ENCODE results near the gene AAMP.

The AAMP gene

DNA sequence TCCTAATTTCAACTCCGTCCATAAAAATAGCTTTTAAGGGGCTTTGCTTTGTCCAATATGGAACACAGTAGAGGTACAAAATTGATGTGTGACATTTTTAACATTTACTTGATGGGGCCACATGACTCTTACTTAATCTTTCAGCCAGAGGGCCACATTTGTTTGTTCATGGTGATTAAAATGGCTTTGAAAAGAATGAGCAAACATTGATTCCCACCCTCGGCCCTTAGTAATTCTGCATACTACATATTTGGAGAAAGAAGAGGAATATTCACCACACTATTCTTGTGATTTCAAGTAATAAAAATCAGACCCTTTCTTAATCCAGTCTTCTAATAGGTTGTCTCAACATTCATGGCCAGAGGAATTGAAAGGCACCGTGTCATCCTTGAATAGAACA, 35.4 kb downstream of the AAMP start:
- no peaks in the 10 kb centered on the region for H3K4me1 Mint-ChIP-seq
- no peaks in the 10 kb centered on the region for H3K27me3 Mint-ChIP-seq (ENCODE audit: low read depth, poor library complexity)
- H3K9me3 Mint-ChIP-seq: no peaks in the 10 kb centered on the region
- TF ChIP-seq, protein P1, sequence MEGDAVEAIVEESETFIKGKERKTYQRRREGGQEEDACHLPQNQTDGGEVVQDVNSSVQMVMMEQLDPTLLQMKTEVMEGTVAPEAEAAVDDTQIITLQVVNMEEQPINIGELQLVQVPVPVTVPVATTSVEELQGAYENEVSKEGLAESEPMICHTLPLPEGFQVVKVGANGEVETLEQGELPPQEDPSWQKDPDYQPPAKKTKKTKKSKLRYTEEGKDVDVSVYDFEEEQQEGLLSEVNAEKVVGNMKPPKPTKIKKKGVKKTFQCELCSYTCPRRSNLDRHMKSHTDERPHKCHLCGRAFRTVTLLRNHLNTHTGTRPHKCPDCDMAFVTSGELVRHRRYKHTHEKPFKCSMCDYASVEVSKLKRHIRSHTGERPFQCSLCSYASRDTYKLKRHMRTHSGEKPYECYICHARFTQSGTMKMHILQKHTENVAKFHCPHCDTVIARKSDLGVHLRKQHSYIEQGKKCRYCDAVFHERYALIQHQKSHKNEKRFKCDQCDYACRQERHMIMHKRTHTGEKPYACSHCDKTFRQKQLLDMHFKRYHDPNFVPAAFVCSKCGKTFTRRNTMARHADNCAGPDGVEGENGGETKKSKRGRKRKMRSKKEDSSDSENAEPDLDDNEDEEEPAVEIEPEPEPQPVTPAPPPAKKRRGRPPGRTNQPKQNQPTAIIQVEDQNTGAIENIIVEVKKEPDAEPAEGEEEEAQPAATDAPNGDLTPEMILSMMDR (IDR thresholded peaks at IDR 0.05): no peak
- peaks cover 68% of the 10 kb centered on the region for H3K36me3 Mint-ChIP-seq (ENCODE audit: low read depth)
- no peak overlapping the region for H3K27ac Mint-ChIP-seq
- no peak for DNase-seq
- H3K4me3 Mint-ChIP-seq: no peak overlapping the region

DNA sequence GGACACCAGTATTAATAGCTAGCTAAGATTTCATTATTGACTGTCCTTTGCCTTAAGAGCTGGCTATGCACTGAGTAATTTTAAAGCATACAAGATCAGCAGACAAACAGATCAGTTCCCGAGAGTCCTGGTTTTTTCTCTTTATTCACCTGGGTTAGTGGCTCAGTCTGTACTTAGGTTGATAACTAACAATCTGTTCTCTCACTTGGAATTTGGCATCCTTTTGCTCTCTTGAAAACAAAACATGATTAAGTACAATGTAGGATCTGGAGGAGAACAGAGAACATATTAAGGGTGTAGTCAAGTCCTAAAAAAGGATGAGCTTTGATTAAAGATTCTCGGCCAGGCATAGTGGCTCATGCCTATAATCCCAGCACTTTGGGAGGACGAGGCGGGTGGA, 36.4 kb downstream of the AAMP start:
- Mint-ChIP-seq H3K36me3 (ENCODE audit: low read depth) (peaks cover 67% of the 10 kb centered on the region), H3K27me3 (ENCODE audit: low read depth, poor library complexity) (no peaks in the 10 kb centered on the region), H3K4me3 (no peak overlapping the region), H3K27ac (no peak overlapping the region), H3K9me3 (no peaks in the 10 kb centered on the region), H3K4me1 (no peaks in the 10 kb centered on the region)
- TF ChIP-seq, protein P1 (IDR thresholded peaks at IDR 0.05): no peak
- no peak for DNase-seq

DNA sequence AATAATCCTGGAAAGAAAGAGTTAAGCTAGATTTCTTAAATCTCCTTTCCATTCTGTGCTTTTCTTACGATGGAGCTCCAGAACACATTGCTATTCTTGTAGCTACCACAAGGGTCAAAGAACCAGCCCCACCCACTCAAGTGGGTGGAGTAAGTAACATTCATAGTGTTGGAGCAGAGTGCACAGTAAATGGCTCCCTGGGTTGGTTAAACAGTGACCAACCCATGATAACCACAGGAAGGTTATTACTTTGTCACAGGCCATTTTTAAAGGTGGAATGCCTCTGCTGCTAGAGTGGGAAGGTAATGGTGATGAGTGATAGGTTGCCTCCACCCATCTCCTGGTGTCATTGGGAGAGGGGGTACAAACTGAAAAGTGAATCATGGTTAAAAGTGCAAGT, 39.1 kb downstream of the AAMP start:
- no peaks in the 10 kb centered on the region for H3K27me3 Mint-ChIP-seq (ENCODE audit: low read depth, poor library complexity)
- peaks cover 69% of the 10 kb centered on the region for H3K36me3 Mint-ChIP-seq (ENCODE audit: low read depth)
- no peaks in the 10 kb centered on the region for H3K9me3 Mint-ChIP-seq
- H3K4me1 Mint-ChIP-seq: no peaks in the 10 kb centered on the region
- H3K4me3 Mint-ChIP-seq: no peak overlapping the region
- no peak overlapping the region for H3K27ac Mint-ChIP-seq
- TF ChIP-seq, protein P1 (IDR thresholded peaks at IDR 0.05): no peak
- no peak for DNase-seq

DNA sequence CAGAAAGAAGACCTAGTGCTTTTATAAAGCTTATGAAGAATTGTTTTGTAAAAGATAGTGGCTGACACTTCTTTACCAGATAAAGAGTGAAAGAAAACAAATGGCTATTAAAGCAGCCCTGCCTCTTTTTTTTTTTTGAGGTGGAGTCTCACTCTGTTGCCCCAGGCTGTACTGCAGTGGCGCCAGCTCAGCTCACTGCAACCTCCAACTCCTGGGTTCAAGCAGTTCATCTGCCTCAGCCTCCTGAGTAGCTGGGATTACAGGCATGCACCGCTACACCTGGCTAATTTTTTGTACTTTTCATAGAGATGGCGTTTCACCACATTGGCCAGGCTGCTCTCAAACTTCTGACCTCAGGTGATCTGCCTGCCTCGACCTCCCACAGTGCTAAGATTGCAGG, 40.1 kb downstream of the AAMP start:
- peaks cover 75% of the 10 kb centered on the region for H3K36me3 Mint-ChIP-seq (ENCODE audit: low read depth)

DNA sequence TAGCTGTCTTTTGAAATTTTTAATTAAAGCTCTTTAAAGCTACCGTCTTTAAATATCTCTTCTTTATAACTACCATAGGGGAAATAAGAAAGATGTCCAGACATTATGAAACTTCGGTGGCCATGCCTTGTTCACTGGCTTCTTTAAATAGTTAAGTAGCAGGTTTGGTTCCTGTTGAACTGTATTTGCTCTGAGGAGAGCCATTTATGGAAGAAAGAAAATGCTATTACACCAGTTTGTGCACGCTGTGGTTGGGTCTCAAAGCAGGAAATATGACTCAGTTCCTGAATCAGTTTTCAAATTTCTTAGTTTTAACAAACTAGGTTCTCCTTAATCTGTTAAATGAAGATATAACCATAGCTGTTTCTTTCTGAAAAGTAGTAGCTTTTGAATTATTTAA, 40.7 kb downstream of the AAMP start:
- H3K27me3 Mint-ChIP-seq (ENCODE audit: low read depth, poor library complexity): no peaks in the 10 kb centered on the region
- peaks cover 2% of the 10 kb centered on the region for H3K4me1 Mint-ChIP-seq
- no peaks in the 10 kb centered on the region for H3K9me3 Mint-ChIP-seq
- peaks cover 78% of the 10 kb centered on the region for H3K36me3 Mint-ChIP-seq (ENCODE audit: low read depth)
- H3K4me3 Mint-ChIP-seq: no peak overlapping the region
- TF ChIP-seq, protein P1 (IDR thresholded peaks at IDR 0.05): no peak
- no peak overlapping the region for H3K27ac Mint-ChIP-seq
- DNase-seq: no peak

More for the DNA sequence above, 40.1 kb downstream of the AAMP start:
- TF ChIP-seq, protein P1 (IDR thresholded peaks at IDR 0.05): no peak
- Mint-ChIP-seq H3K4me1 (no peaks in the 10 kb centered on the region), H3K27me3 (ENCODE audit: low read depth, poor library complexity) (no peaks in the 10 kb centered on the region), H3K4me3 (no peak overlapping the region), H3K27ac (no peak overlapping the region), H3K9me3 (no peaks in the 10 kb centered on the region)
- no peak for DNase-seq

DNA sequence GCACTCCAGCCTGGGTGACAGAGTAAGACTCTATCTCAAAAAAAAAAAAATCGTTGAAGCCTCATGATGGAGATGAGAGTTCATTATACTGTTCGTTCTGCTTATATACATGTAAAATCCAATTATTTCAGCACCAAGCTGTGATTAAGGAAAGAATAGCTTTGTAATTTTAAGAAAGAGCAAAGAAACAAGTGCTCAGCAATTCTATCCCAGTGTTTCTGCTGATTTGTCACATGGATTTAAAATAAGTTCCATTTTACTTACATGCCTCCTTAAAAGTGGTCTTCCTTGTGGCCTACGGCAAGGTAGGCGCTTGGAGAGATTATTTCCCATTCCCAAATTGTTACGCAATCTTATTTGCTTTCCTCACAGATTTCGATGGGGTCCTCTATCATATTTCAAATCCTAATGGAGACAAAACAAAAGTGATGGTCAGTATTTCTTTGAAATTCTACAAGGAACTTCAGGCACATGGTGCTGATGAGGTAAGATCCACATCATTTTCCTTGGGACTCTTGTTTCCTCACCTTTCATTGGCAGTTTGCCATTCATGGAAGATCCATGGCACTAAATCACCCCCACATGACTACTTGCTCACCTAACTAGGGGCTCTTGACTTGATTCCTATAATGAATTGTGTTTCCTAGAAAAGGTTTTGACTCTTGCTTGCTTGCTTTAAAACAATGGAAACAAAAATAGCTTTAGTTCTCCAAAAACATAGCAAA, 41.4 kb downstream of the AAMP start:
- Mint-ChIP-seq H3K27ac (no peak overlapping the region), H3K4me3 (no peak overlapping the region), H3K27me3 (ENCODE audit: low read depth, poor library complexity) (no peaks in the 10 kb centered on the region), H3K9me3 (no peaks in the 10 kb centered on the region), H3K36me3 (ENCODE audit: low read depth) (peaks cover 71% of the 10 kb centered on the region), H3K4me1 (peaks cover 10% of the 10 kb centered on the region)
- TF ChIP-seq, protein P1 (IDR thresholded peaks at IDR 0.05): no peak
- no peak for DNase-seq
